NCI-H524 treated with DMSO at 0.1 percent for 48 hours (cell line): Measurements from ENCODE around the gene C17orf113.

Experiments used
- DNase-seq: peaks from one replicate; lab custom pipeline; 2025; lab: John Stamatoyannopoulos, UW

The C17orf113 gene

DNA sequence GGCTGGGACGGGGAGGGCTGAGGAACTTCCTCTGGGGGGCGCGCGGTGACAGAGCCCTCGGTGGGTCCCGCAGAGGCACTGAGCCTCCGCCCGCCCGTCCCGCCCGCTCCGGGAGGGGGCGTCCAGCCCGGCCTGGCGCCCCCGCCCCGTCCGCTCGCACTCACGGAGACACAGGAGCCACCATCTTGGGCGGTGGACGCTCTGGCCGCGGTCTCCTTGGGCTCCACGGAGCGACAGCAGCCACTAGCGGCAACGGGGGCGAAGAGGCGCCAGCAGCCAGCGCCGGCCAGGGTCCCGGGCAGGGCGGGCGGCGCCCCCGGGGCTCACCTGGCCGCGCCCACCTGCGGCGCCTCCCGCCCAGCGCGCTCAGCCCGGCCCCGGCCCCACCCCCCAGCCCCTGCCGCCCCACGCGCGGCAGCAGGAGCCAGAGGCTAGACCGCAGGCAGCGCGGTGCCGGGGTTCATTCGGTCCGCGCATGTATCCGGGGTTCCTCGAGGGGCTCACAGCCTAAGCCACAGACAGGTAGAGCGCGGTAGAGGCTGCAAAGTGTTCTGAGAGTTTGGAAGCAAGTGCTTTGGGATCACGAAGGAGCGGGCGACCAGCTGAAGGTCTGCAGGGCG, at the start of gene C17orf113:
TSS of gene C17orf113 (minus strand) at position 209 of the 620 bp plus-strand sequence. CDS start 7,225 bp downstream, outside the sequence.
- no peak for DNase-seq

DNA sequence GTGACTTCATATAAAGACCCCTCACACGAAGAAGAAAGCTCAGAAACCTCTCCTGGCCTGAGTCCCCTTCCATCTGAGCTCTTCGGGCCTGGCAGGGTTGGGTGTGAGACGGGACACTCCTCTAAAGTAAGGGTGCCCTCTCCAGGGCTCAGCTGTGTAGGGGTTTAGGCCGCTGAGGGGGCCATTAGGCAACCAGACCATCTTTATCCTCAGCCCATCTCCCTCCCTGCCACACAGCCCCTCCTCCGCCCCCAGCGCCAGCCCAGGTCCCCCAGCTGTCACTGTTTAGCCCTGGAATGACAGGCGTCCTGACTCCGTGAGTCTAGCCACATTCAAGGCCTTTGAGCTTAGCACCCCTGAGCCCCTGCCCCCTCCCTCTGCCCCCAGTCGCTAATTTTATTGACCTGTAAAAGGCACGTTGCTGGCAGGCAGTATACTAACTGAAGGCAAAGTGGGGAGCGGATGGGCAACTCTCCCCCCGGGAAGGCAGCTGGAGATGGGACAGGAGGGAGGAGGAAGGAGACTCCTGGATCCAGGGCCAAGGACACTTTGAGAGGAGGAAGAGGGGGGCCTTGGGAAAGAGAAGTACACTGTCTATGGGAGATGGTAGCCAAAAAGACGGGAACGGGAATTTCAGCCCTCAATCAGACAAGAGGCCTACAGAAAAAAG, 48.5 kb upstream of the C17orf113 start:
- DNase-seq, result no peak

DNA sequence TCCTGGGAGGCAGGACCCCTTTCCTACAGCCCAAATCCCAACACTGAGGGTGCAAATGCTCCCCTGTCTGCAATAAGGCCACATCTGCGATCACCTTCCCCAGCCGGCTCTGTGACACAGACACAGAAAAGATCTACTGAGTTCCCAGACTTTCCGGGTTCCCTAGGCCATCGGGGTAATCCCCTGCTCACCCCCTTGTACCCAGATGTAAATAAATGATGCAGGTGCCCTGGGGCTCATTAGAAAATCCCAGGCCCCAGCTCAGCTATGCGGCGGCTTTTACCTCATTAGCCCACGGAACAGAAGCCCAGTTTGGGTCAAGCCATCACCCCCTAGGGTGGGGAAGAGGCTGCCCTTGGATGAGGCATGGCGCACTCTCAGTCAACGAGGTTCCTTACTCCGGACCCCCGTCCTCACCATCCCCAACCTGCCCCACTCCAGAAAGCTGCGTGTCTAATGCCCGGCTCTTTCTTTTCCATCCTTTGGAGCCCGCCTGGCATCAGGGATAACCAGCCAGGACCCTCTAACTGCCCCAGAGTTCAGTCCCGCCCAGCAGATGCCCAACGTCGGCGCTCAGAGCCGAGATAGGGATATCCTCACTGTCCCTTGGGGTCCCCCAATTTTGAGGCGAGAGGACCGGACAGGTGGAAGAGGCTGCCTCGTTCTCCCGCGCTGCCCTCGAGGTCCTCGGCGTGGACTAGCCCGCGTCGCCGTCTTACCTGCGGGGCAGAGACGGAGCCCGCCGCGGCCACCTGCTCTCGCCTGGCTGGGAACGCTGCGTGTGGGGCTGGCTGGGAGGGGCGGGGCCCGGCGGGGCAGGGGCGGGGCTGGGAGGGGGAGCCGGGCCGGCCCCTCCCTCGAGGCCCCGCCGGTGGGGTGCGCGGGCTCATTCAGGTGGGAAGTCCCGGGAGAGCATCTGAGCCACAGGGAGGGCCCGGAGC, 47.6 kb upstream of the C17orf113 start, which contains the start of gene ZNF385C:
TSS of gene ZNF385C (minus strand) at position 783 of the 941 bp plus-strand sequence. CDS start 35,417 bp downstream, outside the sequence.
- no peak for DNase-seq

DNA sequence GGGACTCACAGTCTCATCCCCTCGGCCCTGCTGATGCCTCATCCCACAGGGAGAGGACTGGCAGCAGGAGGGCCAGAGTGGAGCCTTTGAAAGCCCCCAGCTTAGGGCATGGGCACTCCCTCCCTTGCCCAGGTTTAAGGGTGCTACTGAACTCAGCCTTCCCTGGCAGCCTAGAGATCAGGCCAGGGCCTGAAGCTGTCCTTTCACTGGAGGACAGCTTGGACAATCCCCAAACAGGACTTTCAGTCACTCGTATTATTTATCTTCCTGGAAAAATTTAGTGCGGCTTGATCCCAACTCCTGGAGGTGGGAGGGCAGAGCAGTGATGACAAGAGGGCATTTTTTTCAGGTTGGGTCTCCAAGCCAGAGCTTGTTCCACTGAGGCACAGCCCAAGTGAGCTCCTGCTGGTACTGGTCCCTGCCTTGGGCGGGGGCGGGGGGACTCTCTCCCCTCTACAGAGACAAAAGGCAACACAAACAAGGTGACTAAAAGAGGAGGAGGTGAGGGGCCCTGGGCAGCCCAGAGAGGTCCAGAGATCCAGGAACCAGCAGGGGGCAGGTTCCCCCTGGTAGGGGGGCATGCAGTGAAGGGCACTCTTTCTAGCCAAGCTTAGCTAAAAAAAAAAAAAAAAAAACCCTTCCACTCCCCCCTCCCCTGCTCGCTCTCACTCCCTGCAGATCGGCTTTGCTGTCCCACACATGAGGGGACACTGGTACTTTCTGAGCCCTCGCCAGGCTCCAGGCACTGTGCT, 46.1 kb upstream of the C17orf113 start:
- DNase-seq, result no peak

DNA sequence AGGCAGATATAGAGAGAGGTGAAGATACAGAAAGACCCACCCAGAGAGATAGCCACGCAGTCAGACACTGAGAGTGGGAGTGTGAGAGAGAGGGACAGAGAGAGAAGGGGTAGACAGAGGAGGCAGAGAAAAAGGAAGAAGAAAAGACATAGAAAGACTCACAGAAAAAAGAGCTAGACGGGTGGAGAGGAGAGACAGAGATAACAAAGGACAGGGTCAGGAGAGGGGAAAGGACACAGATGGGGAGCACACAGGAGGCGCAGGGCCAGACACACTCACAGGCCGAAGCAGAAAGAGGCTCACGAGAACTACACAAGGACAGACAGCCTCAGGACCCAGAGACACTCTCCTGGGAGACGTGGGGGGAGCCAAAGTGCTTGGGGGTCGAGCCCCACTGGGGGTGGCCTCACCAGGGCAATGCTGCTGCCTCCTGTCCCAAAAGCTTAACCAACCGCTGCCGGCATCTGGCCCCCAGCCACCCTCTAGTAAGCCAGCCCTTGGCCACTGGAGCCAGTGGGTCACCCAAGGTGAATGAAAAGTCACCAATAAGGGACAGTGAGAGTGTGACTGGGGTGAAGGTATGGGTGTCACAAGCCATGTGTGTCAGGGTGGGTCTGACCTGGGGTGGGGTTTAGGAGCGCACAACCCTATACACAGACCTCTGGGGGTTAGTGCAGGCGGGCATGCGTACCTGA, 44.1 kb upstream of the C17orf113 start:
- no peak for DNase-seq

DNA sequence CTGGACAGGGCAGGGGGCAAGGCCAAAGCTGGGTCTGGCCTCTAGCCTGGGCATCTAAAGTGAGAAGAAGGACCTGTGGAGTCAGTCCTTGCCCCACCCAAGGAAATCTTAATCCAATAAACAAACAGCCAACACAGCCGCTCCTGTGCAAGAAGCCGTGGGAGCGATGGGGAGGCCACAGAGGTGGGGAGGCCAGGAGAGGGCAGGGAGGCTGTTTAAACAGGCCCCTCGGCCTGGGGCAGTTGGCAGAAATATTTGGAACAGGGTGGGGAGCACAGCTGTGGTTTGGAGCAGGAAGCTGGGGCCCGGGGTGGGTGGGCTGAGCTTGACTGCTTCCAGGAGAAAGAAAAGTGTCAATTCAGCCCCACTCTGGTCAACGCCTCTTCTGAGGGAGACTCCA, 42.5 kb upstream of the C17orf113 start:
- no peak for DNase-seq

DNA sequence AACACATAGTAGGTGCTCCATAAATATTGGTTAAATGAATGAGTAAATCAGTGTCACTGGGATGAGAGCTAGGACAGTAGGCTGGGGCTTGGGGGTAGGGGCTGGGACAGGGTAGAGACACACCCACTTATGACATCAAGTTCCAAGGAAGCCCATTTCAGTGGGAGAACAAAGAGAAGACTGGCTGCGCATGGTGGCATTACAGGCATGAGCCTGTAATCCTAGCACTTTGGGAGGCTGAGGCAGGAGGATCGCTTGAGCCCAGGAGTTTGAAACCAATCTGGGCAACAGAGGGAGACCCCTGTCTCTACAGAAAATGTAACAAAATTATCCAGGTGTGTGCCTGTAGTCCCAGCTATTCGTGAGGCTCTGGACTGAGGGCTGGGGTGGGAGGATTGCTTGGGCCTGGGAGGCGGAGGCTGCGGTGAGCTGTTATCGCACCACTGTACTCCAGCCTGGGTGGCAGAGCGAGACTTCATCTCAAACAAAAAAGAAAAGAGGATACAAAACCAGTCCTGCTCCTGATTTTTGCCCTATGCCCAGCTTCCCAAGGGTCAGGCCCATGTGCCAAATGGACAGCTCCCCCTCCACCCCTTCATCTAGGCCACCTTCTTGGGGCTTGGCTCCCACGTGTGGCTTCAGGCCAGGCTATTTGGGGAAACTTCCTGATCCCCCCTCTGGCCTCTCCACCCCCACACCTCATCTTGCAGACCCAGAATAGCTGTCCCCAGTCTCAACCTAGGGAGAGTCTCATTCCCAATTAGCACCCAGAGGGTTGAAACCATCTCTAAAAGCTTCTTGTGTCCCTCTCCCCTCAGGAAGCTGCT, 40.8 kb upstream of the C17orf113 start:
- DNase-seq, result no peak

DNA sequence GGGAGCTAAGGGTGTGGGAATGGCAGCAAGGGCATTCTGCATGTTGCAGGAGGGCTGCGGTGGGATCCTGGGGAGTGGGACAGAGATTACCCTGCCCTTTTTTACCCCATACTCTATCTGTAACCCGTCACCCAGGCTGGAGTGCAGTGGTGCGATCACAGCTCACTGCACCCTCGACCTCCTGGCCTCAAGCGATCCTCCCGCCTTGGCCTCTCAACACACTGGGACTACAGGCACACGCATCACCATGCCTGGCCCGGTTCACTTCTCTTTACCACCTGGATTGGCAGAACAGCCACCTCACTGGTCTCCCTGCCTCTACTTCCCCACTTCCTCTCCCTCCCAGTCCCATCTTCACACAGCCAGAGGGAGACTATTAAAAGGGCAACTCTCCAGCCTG, 38.3 kb upstream of the C17orf113 start:
- no peak for DNase-seq

DNA sequence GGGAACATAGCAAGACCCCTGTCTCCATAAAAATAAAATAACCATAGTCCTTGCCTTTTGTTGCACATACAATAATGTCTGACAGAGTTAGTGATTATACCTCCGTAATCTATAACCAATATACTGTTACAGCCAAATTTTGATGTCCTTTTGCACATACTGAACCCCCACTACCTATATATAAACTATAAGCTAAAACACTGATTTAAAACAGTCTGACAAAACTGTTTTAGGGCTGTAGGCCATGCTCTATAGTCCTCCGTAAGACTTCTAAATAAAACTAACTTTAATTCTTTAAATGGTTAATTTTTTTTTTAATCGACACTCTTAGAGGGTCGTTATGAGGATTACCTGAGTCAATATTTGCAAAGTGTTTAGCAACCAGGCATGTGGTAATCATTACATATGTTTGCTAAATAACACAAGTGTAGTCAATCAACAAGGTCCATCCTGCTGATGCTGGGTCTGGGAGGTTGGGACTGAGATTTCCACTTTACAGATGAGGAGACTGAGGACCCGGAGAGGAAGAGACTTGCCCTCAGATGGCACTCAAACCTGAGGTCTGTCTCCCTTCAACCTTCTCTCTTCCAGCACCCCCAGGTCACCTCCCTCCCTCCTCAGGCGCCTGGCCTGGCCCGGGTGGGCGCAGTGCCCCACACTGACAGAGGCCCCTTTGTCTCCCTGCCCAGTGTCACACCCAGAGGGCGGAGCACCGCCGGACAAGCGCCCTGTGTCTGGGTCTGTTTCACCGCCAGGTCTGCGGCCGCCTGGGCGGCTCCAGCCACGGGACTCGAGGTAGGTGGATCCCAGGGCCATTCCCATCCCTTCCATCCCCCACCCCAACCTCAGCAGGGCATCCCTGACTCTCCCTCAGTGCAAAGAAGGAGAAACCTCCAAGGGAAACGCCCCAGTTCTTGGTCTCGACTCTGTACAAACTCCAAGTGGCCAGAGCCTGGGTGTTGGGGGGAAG, 37.6 kb upstream of the C17orf113 start:
- no peak for DNase-seq

DNA sequence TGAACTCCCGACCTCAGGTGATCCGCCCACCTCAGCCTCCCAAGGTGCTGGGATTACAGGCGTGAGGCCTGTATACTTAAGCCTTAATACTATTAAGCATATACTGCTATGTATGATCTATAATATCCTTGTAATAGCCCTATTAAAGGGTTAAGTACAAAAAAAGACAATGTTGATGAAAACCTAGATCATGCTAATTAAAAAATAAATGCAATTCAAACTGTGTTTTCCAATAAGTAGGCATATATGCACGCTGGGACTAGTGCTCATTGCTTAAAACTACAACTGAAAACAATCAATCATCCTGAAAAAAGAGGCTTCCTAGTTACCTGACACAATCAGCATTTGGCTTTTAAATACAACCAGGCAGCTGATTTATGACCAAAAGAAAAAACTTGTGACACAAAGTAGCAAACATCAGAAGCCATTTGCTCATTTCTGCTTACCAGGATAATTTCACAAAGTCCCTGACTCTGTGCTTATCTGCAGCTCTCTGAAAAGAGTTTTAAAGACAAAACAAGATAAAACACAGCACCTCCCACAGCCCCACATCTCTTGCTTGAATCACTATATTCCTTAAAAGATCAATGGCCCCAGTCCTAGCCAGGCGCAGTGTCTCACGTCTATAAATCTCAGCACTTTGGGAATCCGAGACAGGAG, 36.8 kb upstream of the C17orf113 start:
- DNase-seq, result no peak

DNA sequence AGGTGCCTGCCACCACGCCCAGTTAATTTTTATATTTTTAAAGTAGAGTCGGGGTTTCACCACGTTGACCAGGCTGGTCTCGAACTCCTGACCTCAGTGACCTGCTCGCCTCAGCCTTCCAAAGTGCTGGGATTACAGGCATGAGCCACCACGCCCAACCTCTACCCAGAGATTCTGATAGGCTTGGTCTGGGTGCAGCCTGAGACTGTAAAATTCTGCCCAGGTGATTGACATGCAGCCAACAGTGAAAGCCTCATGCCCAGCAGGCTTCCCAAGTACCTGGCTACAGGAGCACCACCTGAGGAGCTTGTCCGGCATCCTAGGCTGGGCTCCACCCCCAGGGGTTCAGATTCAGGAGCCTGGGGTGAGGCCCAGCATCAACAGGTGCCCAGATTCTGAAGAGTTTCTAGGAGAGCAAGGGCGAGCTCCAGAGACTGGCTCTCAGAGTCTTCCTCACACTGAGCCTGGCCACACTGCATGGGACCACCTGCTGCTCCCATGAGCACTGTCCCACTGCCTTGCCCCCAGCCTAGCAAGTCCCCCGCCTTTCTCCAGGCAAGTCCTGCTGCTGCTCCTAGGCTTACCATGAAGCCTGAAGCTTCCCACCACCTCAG, 31.2 kb upstream of the C17orf113 start:
- DNase-seq, result no peak

DNA sequence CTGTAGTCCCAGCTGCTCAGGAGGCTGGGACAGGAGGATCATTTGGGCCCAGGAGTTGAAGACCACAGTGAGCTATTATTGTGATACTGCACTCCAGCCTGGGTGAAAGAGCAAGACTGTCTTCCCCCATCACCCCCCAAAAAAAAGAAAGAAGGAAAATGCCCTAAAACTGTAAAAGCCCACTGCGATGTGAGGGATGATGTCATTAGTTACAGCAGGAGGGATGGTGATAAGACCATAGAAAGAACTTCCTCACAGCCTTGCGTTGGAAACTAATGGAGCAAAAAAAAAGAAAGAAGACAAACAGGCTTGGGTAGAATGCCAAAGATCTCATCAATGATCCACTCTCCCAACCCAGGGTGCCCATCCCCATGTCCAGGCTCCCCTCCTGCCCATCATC, 29.1 kb upstream of the C17orf113 start:
- no peak for DNase-seq

DNA sequence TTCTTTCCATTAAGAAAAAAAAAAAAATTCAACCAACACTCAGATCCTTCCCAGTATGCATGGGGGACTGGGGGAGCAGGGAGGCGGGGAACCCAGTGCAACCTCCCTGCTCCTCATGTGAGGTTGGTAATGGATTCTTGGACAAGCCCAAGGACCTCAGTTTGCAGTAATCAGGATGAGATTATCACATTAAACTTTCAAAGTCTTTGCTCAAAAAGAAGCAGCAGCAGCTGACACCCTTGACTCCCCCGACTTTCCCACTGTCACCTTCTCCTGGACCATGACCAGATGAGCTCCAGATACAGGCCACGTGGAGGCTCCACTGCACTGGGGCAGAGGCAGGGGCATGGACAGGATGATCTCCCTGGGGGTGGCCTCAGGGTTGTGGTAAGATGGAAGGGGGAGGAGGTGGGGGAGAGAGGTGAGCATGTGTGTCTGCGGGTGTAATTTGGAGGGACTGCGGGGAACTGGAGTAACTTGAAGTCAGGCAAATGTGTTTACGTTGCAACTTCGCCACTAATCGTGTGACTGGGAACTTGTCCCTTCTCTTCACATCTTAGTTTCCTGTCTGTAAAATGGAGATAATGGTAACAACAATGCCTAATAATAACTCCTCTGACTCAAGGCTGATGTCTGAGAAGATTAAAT, 28.1 kb upstream of the C17orf113 start:
- DNase-seq, result no peak

DNA sequence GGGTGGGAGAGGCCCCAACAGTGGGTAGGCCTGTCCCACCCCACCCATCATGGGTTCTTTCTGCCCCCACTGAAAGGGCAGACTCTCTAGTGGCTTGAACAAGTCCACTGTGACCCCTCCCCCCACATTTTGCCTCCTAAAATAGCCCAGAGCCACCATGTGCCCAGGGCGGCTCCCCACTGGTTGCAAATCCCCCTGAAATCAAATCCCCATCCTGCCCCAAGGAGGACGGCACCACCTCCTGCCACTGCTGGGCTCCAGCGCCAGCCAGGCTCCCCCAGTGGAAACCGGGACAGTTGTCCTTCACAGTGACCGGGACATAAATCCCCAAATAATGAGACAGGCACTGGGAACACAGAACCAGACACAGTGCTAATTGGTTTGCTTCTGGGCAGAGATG, 27.4 kb upstream of the C17orf113 start:
- no peak for DNase-seq

DNA sequence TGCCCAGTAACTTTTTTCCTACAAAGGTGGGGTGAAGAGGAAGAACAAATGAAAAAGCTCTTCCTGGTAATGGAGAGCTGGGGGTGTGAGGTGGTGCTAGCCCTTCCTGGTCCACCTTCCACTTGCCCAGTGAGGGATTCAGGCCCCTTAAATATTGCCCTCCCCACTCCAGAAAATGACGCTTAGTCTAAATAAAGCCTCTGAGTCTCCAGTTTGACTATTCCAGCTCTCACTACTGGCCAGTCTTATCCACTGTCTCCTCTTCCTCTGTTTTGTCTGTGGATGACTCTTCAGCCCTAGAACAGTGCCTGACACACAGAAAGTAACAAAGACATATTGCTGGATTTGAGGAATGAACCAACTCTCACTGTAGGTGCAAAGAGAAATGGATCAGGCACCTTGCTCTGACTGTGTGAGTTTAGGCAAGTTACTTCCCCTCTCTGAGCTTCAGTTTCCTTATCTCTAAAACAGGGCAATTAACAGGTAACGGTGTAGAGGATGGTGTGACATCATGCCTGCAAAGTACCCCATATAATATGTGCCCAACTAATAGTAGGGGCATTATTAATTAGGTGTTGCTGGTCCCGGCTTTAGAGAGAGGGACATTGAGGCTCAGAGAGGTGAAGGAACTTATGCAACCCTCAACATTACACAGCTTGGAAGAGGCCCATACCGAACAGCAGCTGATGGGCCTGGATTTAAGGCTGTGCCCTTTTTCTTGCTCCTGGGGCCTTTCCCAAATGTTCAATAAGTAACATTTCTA, 26.6 kb upstream of the C17orf113 start:
- DNase-seq, result no peak

DNA sequence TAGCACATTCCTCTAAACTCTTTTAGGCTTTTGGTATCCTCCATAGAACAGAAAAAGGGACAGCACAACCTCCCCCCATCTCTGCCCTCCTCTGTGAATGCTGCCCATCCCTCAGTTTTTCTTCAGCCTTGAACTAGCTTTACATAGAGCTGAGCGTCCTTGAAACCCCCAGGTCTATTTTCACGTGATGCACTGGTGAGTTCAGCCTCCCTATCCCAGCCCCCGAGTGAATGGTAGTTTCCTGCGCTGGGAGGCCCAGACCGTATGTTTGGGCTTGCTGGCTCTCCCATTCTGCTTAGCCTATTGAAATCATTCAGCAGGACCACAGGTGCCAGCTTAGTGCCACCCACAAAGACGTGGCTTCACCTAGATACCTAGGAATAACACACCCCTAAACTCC, 25.4 kb upstream of the C17orf113 start:
- no peak for DNase-seq
